ENCODE data around the gene MPV17L2.

Gene MPV17L2

DNA sequence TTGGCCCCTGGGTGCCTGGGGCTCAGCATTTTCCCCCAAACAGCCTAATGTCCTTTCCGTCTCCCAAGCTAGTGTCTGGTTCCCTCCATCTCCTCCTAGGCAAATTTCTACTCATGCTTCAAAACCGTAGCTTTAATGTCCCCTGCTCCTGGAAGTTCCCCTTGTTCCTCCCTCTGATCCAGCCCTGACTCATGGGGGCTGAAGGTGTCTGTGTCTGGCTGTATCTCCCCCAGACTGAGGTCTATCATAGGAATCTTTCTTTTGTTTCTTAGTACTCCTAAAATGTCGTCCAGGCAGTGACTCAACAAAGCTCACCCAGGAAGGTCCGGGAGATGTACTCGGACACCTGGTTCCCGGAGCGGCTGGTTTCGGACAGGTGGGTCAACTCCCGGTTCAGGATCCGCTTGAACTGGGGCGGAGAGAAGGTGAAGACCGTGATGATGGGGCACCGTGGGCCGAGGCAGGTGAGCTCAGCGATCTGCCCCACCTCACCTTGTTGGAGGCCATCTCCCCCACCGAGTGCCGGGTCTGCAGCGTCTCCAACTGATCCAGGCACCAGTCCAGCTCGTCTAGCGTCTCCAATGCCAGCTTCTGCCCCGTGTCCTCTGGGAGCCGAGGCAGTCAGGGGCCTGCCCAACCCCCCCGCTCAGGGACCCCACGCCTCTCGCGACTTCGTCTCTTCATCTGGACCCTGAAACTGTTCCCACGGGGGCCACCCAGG lies 27.1 kb downstream of the MPV17L2 start:
- no peak for DNase-seq

DNA sequence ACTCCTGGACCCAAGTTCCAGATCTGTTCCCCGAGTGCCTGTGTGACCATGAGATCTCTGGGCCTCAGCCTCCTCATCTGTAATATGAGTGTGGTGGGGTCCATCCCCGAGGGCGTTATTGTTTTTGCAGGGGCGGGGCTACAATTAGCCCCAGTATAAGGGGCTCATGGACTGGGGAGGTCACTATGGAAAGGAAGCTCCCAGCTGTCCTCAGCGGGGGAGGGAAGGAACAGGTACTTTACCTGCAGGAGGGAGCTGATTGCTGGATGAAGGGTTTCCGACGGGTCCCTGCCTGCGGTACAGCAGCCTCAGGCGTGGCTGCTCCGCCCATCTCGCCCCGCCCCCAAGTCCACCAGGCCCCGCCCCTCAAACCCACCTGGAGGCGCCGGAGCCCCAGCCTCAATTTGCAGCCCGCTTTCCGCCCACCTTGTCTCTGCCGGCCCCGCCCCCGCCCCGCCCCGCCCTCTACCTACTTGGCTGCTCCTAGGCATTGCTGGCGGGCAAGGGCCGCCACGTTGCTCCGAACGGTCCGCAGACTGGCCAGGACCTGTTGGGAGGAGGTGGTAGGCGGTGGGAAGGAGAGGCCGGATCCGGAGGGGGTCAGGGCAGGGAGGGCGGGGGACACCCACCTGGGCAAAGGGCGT lies 27.7 kb downstream of the MPV17L2 start:
- peak; percentile 8 for DNase-seq

DNA sequence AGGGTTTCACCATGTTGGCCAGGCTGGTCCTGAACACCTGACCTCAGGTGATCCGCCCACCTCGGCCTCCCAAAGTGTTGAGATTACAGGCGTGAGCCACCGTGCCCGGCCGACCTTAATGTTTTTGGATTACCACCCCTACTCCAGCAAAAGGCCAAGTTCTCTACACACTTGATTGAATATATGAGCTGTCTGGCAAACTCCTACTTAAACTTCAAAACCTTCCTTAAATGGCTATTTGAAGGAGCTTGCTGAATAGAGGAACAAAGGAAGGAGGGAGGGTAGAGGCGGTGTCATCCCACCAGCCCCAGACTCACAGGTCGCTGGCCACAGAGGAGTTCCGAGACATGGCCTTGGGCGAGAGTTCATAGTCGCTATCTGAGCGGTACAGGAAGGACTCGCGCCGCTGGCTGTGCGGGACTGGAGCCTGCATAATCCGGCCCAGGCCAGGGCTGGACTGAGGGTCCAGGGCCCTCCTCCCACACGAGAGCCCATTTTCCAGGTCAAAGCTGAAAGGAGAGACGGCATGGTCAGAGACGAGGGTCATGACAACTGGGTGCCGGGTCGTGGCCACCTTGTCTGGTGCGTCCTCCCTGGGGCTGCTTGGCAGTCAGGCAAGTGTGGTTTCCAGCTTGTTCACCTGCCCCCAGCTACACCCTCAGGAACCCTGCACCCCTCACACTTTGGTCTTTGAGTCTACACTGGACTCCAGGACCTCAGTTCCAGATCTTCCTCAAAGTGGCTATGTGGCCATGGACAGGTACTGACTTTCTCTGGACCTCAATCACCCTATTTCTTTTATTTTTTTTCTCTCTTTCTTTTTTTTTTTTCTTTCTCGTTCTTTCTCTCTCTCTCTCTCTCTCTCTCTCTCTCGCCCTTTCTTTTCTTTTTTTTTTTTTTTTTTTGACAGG lies 29.1 kb downstream of the MPV17L2 start:
- no peak for DNase-seq

DNA sequence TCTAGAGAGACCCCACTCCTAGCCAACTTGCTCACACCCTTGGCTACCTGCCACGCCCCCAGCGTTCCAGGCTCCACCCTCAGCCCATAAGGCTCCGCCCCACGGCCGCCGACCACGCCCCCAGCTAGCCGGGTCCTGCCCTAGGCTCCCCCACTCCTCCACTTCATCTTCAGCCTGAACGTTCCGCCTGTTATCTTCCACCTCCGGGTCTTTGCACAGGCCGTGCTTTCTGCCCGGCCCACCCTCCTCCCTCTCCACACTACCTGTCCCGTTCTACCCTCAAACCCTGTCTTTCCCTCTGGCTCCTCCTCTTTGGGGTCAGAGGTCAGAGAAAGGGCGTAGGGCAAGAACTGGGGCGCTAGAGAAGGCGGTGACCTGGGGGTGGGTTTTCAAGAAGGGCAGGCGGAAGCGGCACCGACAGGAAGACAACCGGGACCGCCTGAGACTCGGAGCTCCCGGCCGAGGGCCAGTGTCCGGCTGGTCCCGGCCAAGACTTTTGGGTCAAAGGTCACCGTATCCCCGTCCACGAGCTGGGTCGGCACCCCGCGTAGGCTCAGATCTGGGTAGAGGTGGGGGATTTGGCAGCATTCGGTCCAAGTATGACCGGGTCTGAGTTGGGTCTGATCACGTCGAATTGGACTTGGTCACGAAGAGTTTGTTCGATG lies 31.0 kb downstream of the MPV17L2 start:
- DNase-seq, result no peak

DNA sequence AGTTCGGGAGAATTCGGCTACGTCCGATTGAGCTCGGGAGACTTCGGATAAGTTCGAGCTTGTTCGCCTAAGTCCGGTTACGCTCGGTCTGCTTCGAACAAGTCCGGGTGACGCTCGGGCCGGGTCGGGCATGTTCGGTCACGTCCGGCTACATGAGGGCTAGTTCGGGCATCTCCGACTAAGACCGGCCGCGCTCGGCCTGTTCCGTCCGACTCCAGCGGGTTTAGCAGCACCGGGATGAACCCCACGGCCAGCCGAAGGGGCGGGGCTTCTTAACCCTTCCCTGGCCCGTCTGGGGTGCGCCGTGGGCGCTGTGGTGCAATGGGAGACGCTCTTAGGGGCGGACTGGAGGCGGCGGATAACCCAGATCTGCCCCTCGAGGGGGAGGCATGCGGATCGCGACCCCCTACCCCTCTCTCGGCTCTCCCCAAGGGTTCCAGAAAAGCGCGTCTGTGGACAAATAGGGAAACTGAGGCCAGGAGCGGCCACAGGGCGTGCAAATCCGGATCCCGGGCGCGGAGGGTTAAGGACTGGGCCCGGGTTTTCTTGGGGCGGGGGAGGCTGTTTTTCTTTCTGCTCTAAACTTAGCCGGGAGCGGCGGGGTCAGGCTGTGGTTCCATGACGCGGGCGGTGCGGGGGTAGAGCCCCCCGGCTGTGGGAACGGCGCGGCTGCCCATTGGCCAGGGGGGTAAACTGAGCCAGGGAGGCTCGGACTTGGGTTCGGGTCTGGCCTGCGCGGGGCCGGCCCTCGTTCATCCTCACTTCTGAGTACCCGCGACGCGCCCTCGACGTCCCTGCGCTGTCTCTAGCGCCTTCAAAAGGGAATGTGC lies 31.7 kb downstream of the MPV17L2 start:
- peak; percentile 85 for DNase-seq

DNA sequence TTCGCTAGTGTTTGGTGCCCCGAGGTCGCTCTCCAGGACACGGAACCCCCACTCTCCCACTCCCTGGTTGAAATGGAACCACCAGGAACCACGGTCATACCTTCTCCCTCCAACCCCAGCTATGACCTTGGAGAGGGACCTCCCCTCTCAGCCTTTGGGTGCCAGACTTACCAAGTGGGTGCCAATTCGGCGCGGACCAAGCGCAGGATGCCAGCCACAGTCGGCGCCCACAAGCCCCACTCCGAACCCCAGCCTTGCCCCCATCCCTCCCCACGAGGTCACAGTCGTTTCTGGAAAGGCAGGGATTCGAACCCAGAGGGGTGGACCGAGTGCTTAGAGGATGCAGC lies 32.3 kb downstream of the MPV17L2 start:
- DNase-seq, result no peak

DNA sequence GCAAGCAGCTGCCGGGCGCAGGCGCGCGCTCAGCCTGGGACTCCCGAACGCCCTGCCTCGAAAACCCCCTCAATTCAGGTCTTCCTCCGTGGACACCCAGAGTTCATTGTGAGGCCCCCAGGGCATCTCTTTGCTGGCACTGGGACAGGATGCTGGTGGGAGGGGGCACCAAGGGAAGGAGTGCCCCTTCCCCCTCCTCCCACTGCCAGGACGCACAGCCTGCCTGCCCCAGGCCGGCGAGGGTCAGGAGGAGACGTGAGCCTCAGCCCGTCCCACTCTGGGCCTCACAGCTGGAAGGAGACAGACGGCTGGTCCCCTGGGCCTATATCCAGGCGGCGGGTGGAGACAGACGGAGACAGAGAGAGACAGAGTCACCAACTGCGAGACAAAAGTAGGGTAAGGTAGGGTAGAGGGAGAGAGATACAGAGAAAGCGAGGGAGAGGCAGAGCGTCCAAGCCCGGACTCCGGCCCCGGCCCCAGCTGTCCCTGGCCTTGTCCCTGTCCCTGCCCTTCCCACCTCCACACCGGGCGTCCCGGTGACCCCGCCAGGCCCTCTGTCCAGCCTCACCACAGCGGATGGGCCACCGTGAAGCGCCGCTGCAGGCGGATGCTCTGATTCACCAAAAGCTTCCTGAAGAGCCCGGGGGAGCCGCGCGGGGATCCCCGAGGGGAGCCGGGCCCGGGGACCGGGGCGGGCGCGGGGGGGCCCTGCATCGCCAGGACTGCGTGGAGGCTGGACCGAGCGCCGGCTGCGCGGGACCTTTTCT lies 32.9 kb downstream of the MPV17L2 start, which contains the start of gene PDE4C:
Gene PDE4C (minus strand): TSS at position 737 of the 767 bp plus-strand sequence. CDS start 23 bp downstream, at position 714.
- no peak for DNase-seq

DNA sequence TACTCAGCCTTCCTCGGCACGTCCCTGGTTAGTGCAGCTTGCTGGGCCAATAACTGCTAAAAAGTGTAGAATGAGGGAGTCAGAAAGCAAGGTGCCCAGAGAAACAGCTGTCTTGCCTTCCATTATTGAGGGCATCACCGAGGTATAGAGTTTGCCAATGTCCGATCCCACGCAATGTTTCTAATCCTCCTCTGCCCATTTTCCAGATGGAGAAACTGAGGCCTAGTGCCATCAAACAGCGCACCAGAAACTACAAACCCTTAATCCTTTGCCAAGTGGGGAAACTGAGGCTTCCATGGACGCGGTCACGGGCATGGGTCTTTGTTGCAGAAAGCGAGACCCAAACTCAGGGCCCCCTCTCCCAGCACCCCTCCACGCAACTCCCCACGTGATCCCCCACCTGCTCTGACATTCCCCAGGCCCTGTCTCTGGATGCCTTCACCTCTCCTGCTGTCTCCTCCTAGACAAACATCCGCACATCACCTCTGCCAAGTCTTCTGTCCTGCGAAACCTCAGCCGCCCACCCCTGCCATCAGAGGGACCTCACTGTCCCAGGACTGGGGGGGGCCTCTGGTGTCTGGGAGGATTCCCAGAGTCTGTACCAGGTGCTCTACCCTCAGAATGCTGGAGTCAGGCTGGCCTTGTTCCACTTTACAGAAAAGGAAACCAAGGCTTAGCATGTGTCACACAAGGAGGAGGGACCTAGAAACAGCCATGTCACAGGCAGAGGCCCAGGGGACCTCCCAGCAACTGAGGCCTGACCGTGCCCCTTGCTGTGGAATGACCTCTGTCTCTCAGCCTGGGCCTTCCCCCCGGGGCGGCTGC lies 34.1 kb downstream of the MPV17L2 start:
- DNase-seq, result no peak

DNA sequence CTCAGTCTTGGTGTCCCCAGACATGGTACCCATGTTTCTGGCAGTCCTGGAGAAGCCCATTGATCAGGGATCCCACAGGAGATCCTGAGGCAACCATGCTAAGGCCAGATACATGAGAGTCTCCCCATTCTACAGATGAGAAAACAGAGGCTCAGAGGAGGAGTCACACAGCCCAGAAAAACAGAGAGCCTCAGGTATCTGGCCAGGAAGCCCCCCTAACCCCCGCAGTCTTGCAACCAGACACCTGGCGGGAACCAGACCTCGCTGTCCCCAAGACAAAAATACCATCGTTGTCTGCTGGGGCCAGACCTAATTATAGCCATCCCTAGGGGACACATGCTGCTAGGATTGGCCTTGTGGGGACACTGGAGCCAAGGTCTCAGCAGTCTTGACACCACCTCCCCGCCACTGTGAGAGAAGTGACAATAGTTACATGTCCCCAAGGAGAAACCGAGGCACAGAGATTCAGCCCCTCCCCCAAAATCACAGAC lies 34.8 kb downstream of the MPV17L2 start:
- no peak for DNase-seq

DNA sequence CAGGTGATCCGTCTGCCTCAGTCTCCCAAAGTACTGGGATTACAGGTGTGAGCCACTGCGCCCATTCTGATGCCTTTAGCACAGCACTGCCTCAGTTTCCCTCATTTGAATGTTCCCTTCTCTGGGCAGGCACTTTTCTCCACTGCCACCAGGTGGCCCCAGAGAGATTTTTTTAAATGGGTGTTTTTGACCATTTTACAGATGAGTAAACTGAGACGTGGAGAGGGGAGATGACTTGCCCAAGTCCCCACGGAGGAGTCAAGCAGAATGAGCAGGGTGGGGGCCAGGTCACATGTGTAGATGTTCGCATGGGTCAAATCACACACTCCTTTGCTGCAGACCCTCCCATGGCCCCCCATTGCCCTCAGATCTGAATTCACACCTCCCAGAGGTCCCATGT lies 36.5 kb downstream of the MPV17L2 start:
- DNase-seq, result no peak

DNA sequence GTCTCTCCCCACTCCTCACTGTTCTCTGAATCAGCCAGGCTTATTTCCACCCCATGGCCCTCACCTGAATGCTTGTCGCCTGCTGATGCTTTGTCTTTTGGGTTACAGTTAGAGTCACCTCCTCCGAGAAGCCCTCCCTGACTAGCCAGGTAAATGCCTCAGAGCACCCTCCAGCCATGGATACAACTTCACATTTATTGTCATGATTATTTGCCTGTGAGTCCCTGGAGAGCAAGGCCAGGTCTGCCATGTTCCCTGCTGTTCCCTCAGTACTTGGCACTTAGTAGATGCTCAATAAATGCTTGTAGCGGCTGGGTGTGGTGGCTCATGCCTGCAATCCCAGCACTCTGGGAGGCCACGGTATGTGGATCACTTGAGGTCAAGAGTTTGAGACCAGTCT lies 36.9 kb downstream of the MPV17L2 start:
- no peak for DNase-seq

DNA sequence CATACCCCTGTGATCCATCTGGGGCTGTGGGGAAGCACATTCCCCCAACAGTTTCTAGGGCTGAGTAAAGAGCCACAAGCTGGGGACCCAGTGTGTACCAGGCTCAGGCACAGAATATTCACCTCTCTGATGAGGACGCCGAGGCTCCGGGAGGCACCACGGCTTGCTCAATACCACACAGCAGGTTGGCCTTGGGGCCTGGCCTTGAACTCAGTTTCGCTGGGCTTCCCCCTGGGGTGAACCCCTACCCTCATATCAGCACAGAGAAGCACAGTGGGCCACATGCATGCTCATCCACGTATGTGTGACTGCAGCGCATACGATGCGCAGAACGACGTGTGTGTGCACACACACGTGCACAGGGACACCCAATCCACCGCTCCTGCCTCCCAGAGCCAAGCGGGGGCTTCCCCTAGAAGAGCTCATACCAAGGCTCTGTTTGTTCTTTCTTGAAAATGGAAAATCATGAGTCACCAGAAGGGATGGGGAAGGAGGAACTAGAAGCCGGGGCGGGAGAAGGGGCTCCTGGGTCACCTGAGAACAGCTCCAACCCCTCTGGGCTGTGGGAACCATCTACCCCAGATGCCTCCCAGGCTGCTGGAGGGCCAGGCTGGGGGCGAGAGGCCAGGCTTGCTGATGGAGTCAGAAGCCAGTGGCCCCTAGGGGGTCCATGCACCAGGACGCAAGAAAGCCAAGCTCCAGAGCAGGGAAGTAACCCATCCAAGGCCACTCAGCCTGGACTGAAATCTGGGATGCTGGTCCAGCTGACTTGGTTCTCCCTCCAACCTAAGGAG lies 38.1 kb downstream of the MPV17L2 start:
- DNase-seq, result no peak

DNA sequence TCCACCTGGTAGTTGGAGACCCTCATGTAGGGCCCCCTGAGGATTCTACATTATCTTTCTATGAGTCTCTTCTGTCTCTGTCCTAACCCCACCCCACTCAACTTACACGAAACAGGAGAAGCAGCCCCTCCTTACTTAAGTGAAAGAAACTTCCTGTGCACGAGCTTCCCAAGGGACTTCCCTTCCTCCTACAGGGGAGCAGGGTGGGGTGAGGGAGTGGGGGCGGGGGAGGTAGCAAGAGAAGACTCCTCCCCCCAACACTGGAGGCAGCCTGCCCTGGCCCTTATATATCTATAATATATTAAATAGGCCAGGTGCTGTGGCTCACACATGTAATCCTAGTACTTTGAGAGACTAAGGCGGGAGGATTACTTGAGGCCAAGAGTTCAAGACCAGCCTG lies 38.8 kb downstream of the MPV17L2 start:
- DNase-seq, result no peak

DNA sequence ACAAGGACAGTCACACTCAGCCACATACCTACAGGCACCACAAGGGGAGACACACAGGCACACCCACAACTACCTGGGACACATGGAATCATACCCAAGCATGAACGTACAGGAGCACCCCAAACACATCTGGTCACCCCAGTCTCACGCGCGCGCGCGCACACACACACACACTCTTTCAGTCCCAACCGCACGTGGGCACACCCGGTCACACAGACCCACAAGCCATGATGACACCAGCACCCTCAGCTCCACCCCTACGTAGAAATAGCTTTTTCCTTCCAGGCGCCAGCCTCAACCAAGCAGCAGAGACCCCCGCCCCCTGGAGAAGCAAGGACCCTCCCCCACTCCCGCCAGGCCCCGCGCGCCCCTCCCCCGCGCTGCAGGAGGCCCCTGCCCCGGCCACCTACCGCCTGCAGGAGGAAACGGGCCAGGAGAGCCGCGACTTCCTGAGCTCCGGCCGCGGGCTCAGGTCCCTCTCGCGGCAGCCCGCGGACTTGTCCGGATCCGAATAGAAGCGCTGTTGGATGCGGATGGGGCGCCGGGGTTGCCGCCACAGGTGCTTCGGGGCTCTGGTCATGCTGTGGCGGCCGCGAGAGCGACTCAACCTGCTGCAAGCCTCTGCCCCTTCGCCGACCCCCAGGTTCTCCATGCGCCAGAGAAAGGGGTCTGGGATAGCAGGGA lies 39.7 kb downstream of the MPV17L2 start:
- no peak for DNase-seq

DNA sequence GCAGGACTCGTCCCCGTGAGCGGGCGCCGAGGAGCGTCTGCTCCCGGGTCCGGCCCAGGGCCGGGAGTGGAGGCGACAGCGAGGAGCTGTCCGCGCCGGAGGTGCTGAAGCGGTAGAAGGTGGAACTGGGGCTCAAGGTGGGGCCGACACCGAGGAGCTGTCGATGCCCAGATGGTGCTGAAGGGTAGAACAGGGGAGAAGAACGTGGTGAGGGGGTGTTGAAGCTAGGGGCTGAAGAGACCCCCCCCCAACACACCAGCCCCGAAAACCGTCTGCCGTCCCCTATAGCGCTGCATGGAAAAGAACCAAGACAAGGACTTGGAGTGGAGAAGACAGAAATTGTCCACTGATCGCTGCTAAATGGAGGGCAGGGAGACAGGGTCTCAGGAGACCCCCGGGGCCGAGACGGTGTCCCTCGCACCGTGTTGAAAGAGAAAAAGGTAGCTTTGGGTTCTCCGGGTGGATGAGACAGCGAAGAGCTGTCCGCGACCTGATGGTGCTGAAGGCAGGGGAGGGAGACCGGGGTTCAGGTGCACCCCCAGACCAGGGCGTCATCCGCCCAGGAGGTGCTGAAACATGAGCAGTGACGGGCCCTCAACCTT lies 40.3 kb downstream of the MPV17L2 start:
- DNase-seq, result peak; percentile 33

DNA sequence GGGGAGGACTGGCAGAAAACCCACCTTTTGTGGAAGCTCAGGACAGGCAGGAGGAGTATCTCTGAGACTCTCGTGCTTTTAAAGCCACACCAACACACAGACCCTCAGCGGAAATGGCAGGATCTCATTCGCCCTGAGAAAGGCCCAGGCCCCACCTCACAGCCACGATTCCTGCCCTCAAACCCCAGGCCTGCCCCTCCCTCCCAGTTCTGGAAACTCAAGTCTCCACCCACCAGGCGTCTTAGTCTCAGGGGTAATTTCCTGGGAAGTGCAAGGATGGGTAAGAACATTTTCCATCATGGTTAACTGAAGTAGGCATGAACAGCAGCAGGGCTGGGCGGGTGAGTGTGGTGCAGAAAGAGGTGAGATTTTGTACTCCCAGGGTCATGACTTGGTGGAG lies 41.2 kb downstream of the MPV17L2 start:
- DNase-seq, result no peak

DNA sequence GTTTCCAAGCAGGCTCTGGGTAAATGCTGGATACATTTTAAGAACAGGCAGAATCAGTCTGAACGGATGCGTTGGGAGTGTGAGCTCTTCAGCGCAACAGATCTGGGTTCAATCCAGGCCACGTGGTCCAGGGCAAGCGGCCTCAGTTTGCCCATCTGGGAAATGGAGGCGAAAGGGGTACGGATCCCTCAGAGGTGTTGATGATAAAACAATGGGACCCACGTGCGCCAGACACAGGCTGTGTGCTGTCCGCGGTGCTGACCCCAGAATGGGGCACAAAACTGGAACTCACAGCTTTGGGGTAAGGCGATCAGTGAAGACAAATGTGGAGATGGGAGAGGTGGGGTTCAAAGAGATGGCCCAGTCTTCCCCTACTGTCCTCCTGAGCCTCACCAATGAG lies 46.3 kb downstream of the MPV17L2 start:
- no peak for DNase-seq

DNA sequence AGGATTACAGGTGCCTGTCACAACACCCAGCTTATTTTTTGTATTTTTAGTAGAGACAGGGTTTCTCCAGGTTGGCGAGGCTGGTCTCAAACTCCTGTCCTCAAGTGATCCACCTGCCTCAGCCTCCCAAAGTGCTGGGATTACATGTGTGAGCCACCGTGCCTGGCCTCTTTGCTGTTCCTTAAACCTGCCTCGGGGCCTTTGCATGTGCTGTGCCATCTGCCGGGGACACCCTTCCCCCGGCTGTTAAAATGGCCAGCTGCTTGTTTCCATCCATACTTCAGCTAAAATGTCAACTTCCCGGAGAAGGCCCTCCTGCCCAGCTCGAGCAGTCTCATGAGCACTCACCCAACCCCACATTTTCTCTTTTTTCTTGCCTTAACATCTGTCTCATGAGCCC lies 52.3 kb downstream of the MPV17L2 start:
- no peak for DNase-seq

Data from stimulated activated naive CD4-positive, alpha-beta T cell treated with Interleukin-2 at 50 U/mL for 16 hours (primary cell).